Measurements from ENCODE around the gene LYST.
"Not testable (repeated sequence)": the region's sequence is repeated elsewhere in the genome, so short reads cannot be mapped to it uniquely, and the experiment has no call there.

The LYST gene

DNA sequence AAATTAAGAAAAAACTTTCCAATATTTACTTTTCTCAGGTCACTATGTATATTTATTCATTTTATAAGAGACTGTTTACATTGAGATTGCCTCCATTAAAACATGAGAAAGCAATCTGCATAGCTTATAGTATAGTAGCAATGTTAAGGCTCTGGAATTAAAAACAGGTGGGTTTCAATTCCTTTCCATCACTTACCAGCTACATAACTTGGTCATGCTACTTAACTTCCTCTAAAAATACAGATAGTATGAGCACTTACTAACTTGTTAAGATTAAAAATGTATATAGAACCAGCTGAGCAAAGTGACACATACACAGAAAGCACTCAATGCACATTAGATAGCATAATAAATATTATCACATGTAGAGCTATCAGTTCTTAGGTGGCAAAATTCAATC is 76.6 kb downstream of the LYST start:
- no peak overlapping the region for H3K4me3 ChIP-seq (ENCODE audit: low read depth, low read length)
- DNase-seq (ENCODE audit: low read depth) = no peak
- TF ChIP-seq, protein P1, sequence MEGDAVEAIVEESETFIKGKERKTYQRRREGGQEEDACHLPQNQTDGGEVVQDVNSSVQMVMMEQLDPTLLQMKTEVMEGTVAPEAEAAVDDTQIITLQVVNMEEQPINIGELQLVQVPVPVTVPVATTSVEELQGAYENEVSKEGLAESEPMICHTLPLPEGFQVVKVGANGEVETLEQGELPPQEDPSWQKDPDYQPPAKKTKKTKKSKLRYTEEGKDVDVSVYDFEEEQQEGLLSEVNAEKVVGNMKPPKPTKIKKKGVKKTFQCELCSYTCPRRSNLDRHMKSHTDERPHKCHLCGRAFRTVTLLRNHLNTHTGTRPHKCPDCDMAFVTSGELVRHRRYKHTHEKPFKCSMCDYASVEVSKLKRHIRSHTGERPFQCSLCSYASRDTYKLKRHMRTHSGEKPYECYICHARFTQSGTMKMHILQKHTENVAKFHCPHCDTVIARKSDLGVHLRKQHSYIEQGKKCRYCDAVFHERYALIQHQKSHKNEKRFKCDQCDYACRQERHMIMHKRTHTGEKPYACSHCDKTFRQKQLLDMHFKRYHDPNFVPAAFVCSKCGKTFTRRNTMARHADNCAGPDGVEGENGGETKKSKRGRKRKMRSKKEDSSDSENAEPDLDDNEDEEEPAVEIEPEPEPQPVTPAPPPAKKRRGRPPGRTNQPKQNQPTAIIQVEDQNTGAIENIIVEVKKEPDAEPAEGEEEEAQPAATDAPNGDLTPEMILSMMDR (IDR thresholded peaks at IDR 0.05; ENCODE audit: low read depth, low read length, missing control alignments) = no peak

- DNase-seq (ENCODE audit: low read depth); H3K4me3 ChIP-seq (ENCODE audit: low read depth, low read length): not testable (repeated sequence)
Measured at GRCh38 chr1:235786227-235786898, 80.3 kb downstream of the LYST start.

DNA sequence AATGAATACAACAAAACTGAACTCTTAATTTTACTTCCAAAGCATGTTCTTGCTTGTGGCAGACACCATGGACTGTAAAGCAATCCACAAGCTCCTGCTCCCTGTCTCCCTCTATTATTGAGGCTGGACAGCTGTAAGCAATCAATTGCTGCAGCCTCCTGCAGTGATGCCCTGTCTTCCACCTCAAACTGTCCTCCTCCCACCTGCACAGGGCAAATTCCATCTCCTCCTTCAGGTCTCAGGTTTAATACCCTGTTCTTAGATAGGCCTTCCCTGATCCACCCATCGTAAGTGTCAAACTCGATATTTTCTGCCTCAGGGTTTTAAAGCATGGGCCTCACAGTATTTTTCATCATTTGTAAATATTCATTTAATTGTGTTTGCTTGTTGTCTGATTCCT is 81.8 kb downstream of the LYST start:
- DNase-seq (ENCODE audit: low read depth) = no peak
- TF ChIP-seq, protein P1 (IDR thresholded peaks at IDR 0.05; ENCODE audit: low read depth, low read length, missing control alignments) = no peak
- no peak overlapping the region for H3K4me3 ChIP-seq (ENCODE audit: low read depth, low read length)

- H3K4me3 ChIP-seq (ENCODE audit: low read depth, low read length) = no peak overlapping the region
- TF ChIP-seq, protein P1 (IDR thresholded peaks at IDR 0.05; ENCODE audit: low read depth, low read length, missing control alignments) = peak; percentile 20
- no peak for DNase-seq (ENCODE audit: low read depth)
Measured at GRCh38 chr1:235783148-235783776, 83.4 kb downstream of the LYST start.

- no peak for DNase-seq (ENCODE audit: low read depth)
- TF ChIP-seq, protein P1 (IDR thresholded peaks at IDR 0.05; ENCODE audit: low read depth, low read length, missing control alignments) = no peak
- H3K4me3 ChIP-seq (ENCODE audit: low read depth, low read length) = no peak overlapping the region
Measured at GRCh38 chr1:235782601-235783000, 84.1 kb downstream of the LYST start.

GRCh38 chr1:235781807-235782206 is 84.9 kb downstream of the LYST start:
- H3K4me3 ChIP-seq (ENCODE audit: low read depth, low read length) = no peak overlapping the region
- TF ChIP-seq, protein P1 (IDR thresholded peaks at IDR 0.05; ENCODE audit: low read depth, low read length, missing control alignments) = no peak
- DNase-seq (ENCODE audit: low read depth) = no peak

DNA sequence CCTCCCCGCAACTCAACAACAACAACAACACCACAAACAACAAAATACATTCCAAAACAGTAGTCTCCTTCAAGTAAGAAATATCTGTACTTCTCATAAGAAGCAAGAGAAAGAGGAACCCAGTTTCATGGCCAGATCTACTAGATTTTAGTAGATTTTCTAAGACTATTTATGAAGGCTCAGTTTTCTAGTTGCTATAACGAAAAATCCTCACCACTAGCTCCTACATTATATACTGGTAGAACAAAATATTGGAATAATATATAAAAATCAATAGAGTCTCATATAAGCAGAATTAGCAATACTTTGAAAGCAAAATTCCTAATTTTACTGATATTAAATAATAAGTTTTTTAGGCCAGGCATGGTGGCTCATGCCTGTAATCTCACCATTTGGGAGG is 86.9 kb downstream of the LYST start:
- TF ChIP-seq, protein P1 (IDR thresholded peaks at IDR 0.05; ENCODE audit: low read depth, low read length, missing control alignments) = no peak
- no peak overlapping the region for H3K4me3 ChIP-seq (ENCODE audit: low read depth, low read length)
- DNase-seq (ENCODE audit: low read depth) = no peak
